Esophagus squamous epithelium (tissue), 4 donors: ENCODE measurements around the gene BHMT.

Experiments used
- POLR2A ChIP-seq, 4 donors: fragments of 450-650 bp; IDR thresholded peaks; one replicate each; pipeline ENCODE4 v1.6.1; 2017; ENCODE audit warnings: antibody characterized with exemption in 4 of 4, mild to moderate bottlenecking in 4 of 4, moderate library complexity in 3 of 4
- TF ChIP-seq, protein P1 (sequence below), 6 experiments: fragments of 450-650 bp in 4 of 6; fragments of 200-600 bp in 2 of 6; sonication (generic) in 2 of 6; IDR thresholded peaks; one replicate each; pipeline ENCODE4 v1.5.1; 2016 to 2019; ENCODE audit warnings: antibody characterized with exemption in 6 of 6, mild to moderate bottlenecking in 4 of 6, moderate library complexity in 4 of 6

DNA sequence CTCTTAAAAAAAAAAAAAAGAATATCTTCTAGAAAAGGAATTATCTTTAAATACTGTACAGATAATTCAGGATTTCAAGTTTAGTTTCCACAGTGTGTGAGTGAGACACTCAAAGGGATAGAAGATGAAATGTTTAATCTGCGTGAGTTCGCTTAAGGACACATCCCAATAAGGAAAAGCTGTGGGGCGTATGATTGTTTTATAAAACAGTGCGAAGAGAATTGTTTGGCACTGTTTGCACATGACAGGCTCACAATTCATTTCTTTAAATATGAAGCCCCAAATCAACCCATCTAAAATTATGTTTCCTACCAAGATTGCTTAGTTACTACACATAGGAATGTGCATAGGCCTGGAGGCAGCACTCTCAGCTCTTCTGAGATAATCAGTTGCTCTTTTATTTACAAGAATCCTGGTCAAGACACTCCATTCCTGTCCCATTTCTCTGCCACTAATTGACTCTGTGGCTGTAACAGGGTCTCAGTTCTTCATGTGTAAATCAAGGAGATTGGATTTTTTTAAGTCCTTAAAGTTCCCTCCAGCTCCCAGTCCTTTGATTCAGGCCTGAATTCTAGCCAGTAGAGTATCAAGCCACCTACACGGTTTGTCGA, 60.1 kb downstream of the BHMT start:
- TF ChIP-seq POLR2A (IDR thresholded peaks at IDR 0.05) = no peak
- TF ChIP-seq, protein P1, sequence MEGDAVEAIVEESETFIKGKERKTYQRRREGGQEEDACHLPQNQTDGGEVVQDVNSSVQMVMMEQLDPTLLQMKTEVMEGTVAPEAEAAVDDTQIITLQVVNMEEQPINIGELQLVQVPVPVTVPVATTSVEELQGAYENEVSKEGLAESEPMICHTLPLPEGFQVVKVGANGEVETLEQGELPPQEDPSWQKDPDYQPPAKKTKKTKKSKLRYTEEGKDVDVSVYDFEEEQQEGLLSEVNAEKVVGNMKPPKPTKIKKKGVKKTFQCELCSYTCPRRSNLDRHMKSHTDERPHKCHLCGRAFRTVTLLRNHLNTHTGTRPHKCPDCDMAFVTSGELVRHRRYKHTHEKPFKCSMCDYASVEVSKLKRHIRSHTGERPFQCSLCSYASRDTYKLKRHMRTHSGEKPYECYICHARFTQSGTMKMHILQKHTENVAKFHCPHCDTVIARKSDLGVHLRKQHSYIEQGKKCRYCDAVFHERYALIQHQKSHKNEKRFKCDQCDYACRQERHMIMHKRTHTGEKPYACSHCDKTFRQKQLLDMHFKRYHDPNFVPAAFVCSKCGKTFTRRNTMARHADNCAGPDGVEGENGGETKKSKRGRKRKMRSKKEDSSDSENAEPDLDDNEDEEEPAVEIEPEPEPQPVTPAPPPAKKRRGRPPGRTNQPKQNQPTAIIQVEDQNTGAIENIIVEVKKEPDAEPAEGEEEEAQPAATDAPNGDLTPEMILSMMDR (IDR thresholded peaks at IDR 0.05) = no peak
